Measurements from ENCODE around the gene MIDN.

Gene MIDN

GRCh38 chr19:1269065-1269477 lies 20.7 kb downstream of the MIDN start, which contains the start of gene CIRBP (continued):
- TF ChIP-seq, protein P1, sequence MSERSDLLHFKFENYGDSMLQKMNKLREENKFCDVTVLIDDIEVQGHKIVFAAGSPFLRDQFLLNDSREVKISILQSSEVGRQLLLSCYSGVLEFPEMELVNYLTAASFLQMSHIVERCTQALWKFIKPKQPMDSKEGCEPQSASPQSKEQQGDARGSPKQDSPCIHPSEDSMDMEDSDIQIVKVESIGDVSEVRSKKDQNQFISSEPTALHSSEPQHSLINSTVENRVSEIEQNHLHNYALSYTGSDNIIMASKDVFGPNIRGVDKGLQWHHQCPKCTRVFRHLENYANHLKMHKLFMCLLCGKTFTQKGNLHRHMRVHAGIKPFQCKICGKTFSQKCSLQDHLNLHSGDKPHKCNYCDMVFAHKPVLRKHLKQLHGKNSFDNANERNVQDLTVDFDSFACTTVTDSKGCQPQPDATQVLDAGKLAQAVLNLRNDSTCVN (tag by site-specific recombination; optimal IDR thresholded peaks at IDR 0.05): peak; percentile 81
- TF ChIP-seq MEIS1 (CRISPR knock-in tag; IDR thresholded peaks at IDR 0.05; ENCODE audit: borderline replicate concordance) (no peak), ZNF707 (tag by site-specific recombination; IDR thresholded peaks at IDR 0.05) (no peak), GLIS2 (tag by site-specific recombination; IDR thresholded peaks at IDR 0.05) (peak; percentile 79; the same call in 1 of the 2 replicates), ZNF660 (tag by site-specific recombination; IDR thresholded peaks at IDR 0.05) (peak; percentile 97; the same call in 1 of the 2 replicates), ZNF629 (tag by site-specific recombination; IDR thresholded peaks at IDR 0.05) (0 out of 2 replicates have a peak, but pooled peaks have one; percentile 3), KLF16 (tag by site-specific recombination; IDR thresholded peaks at IDR 0.05) (peak; percentile 81; the same call in 1 of the 2 replicates), ZNF133 (tag by site-specific recombination; IDR thresholded peaks at IDR 0.05) (no peak)
- TF ChIP-seq, protein P2, sequence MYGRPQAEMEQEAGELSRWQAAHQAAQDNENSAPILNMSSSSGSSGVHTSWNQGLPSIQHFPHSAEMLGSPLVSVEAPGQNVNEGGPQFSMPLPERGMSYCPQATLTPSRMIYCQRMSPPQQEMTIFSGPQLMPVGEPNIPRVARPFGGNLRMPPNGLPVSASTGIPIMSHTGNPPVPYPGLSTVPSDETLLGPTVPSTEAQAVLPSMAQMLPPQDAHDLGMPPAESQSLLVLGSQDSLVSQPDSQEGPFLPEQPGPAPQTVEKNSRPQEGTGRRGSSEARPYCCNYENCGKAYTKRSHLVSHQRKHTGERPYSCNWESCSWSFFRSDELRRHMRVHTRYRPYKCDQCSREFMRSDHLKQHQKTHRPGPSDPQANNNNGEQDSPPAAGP (tag by site-specific recombination; IDR thresholded peaks at IDR 0.05): peak; percentile 19; the same call in 1 of the 2 replicates

DNA sequence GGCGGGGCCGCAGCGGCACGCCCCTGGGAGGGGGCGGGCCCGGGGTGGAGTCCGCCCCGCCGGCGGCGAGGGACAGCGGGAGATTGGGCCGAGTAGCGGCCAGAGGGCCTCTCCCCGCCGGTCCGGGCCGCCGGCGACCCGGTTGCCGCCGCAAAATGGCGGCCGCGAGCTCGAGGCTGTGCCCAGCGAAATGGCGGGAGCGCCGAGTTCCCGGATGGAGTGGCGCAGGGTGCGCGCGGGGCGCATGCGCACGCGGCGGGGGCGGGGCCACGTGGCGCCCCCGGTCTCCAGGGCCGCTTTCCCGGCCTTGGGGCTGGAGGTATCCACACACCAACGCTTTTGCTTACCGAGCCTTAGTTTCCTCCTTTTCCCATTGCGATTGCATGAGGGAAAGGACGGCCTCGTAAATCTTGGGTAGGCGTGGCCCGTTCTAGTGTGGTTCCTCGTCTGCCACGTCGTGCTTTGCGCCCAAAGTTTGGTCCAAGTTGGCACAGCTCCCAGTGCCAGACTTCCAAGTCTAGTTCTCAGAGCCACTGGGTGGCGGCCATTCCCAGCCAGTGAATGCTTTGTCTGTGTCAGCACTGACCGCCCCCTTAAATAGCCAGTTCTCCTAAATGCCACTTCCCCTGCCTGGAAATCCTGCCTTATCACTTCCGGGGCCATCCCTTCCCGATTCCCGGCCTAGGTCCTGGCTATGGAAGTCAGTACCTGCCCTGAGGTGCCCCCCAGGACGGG lies 21.3 kb downstream of the MIDN start:
- ChIA-PET POLR2A (interaction anchor here (0.5 to 7.7 kb wide), 42 partner anchors 8 to 477 kb away, joined by 3 to 407 read pairs (median 6); partner anchors contain the start of genes ABCA7, ATP5F1D, CNN2 and GPX4), CTCF (interaction anchor here (0.6 to 11.3 kb wide), 6 partner anchors 10 to 346 kb away, joined by 3 to 299 read pairs (median 4); no protein-coding TSS in a partner anchor)
- Histone ChIP-seq H3K36me3 (ENCODE audit: control insufficient read depth in 2 of 2, insufficient read depth in 1 of 2, low read length in 2 of 2) (peaks cover 4 to 49% of the 10 kb centered on the region in 2 experiments; a peak in 2 of 3 replicates), H3K9me3 (ENCODE audit: control insufficient read depth, insufficient read depth, low read depth, low read length) (no peaks in the 10 kb centered on the region), H3K4me3 (ENCODE audit: low read depth, low read length) (peak overlapping the region; percentile 44), H3K4me1 (ENCODE audit: control insufficient read depth, insufficient read depth, low read length) (peaks cover 22% of the 10 kb centered on the region), H3K27ac (ENCODE audit: extremely low read depth, low read depth, low read length) (peak overlapping the region; percentile 99)
- TF ChIP-seq ZNF623 (tag by site-specific recombination; IDR thresholded peaks at IDR 0.05) (peak; percentile 24), ZNF626 (tag by site-specific recombination; IDR thresholded peaks at IDR 0.05) (no peak), ZNF600 (tag by site-specific recombination; IDR thresholded peaks at IDR 0.05) (peak; percentile 50; the same call in 1 of the 2 replicates), ZNF202 (tag by site-specific recombination; IDR thresholded peaks at IDR 0.05; ENCODE audit: borderline replicate concordance) (no peak), KLF8 (tag by site-specific recombination; IDR thresholded peaks at IDR 0.05) (peak; percentile 37; the same call in 1 of the 2 replicates), ZNF248 (tag by site-specific recombination; IDR thresholded peaks at IDR 0.05) (peak; percentile 5; the same call in 1 of the 2 replicates), GFI1B (tag by site-specific recombination; IDR thresholded peaks at IDR 0.05) (peak; percentile 19; the same call in 1 of the 2 replicates), ZNF571 (tag by site-specific recombination; IDR thresholded peaks at IDR 0.05) (no peak), ZNF148 (tag by site-specific recombination; IDR thresholded peaks at IDR 0.05; ENCODE audit: borderline replicate concordance) (no peak), SP7 (tag by site-specific recombination; IDR thresholded peaks at IDR 0.05) (no peak; the same call in 1 of the 2 replicates), ZFP69B (tag by site-specific recombination; IDR thresholded peaks at IDR 0.05) (0 out of 2 replicates have a peak, but pooled peaks have one; percentile 37), PRDM1 (tag by site-specific recombination; IDR thresholded peaks at IDR 0.05) (peak; percentile 53; the same call in 1 of the 2 replicates), ZNF354C (tag by site-specific recombination; IDR thresholded peaks at IDR 0.05; ENCODE audit: borderline replicate concordance, low read depth) (no peak), ZNF133 (tag by site-specific recombination; IDR thresholded peaks at IDR 0.05) (0 out of 2 replicates have a peak, but pooled peaks have one; percentile 23), ZBTB1 (tag by site-specific recombination; IDR thresholded peaks at IDR 0.05) (no peak), ZFP37 (tag by site-specific recombination; IDR thresholded peaks at IDR 0.05) (peak; percentile 51; the same call in 1 of the 2 replicates)
- TF ChIP-seq, protein P3, sequence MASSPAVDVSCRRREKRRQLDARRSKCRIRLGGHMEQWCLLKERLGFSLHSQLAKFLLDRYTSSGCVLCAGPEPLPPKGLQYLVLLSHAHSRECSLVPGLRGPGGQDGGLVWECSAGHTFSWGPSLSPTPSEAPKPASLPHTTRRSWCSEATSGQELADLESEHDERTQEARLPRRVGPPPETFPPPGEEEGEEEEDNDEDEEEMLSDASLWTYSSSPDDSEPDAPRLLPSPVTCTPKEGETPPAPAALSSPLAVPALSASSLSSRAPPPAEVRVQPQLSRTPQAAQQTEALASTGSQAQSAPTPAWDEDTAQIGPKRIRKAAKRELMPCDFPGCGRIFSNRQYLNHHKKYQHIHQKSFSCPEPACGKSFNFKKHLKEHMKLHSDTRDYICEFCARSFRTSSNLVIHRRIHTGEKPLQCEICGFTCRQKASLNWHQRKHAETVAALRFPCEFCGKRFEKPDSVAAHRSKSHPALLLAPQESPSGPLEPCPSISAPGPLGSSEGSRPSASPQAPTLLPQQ (tag by site-specific recombination; IDR thresholded peaks at IDR 0.05): peak; percentile 55; the same call in 1 of the 2 replicates
- TF ChIP-seq, protein P4, sequence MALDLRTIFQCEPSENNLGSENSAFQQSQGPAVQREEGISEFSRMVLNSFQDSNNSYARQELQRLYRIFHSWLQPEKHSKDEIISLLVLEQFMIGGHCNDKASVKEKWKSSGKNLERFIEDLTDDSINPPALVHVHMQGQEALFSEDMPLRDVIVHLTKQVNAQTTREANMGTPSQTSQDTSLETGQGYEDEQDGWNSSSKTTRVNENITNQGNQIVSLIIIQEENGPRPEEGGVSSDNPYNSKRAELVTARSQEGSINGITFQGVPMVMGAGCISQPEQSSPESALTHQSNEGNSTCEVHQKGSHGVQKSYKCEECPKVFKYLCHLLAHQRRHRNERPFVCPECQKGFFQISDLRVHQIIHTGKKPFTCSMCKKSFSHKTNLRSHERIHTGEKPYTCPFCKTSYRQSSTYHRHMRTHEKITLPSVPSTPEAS (tag by site-specific recombination; IDR thresholded peaks at IDR 0.05): no peak
